ENCODE results near the gene YY1. TPM values are rescaled to one million over a fixed set of nuclear protein-coding genes. Genes with fewer than 3 reads are reported as not detected.

The YY1 gene
- total RNA-seq, 1 donor from 2014 or later = 70.0 TPM

DNA sequence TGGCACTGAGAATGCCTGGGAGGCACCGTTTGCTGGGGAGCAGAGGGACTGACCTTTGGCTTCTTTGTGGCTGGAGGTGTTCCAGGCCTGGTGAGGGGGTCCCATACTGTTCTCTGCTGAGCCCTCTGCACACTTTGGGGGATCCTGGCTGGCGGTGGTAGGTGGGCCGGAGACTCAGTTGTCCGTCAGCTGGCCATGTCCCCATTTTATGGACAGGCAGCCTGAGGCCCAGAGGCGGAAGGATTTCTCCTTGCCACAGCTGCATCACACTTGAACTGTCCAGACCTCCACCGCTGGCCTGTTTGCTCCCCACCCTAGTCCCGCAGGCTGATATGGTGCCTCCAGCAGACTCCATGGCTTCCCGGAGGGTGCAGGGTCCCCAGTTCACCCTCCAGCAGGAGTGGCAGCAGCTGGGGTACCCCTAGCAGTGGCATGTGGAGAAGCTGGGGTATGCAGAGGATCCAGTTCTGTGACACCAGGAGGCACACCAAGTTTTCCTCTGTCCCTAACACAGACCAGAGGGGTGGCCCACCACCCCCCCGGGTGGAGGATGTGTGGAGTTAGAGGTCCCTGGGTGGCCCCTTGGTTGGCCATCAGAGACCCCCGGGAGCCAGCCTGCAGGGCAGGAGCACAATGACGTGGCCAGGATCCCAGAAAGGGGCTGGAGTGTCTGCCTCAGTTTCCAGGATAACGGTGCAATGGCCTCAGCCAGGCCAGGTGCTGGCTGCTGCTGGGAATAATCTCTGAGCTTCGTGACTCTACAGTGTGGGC lies 52.5 kb downstream of the YY1 start:
- Mint-ChIP-seq H3K36me3 (ENCODE audit: low read depth) (peaks cover 2% of the 10 kb centered on the region), H3K9me3 (ENCODE audit: low read depth) (no peaks in the 10 kb centered on the region), H3K4me3 (ENCODE audit: unreplicated experiment) (no peak overlapping the region), H3K4me1 (ENCODE audit: low read depth) (peaks cover 10% of the 10 kb centered on the region), H3K27ac (ENCODE audit: unreplicated experiment) (no peak overlapping the region), H3K27me3 (ENCODE audit: low read depth) (no peaks in the 10 kb centered on the region)
- peak; percentile 82 for DNase-seq (ENCODE audit: low spot score)
- TF ChIP-seq, protein P1, sequence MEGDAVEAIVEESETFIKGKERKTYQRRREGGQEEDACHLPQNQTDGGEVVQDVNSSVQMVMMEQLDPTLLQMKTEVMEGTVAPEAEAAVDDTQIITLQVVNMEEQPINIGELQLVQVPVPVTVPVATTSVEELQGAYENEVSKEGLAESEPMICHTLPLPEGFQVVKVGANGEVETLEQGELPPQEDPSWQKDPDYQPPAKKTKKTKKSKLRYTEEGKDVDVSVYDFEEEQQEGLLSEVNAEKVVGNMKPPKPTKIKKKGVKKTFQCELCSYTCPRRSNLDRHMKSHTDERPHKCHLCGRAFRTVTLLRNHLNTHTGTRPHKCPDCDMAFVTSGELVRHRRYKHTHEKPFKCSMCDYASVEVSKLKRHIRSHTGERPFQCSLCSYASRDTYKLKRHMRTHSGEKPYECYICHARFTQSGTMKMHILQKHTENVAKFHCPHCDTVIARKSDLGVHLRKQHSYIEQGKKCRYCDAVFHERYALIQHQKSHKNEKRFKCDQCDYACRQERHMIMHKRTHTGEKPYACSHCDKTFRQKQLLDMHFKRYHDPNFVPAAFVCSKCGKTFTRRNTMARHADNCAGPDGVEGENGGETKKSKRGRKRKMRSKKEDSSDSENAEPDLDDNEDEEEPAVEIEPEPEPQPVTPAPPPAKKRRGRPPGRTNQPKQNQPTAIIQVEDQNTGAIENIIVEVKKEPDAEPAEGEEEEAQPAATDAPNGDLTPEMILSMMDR (IDR thresholded peaks at IDR 0.05) = no peak

DNA sequence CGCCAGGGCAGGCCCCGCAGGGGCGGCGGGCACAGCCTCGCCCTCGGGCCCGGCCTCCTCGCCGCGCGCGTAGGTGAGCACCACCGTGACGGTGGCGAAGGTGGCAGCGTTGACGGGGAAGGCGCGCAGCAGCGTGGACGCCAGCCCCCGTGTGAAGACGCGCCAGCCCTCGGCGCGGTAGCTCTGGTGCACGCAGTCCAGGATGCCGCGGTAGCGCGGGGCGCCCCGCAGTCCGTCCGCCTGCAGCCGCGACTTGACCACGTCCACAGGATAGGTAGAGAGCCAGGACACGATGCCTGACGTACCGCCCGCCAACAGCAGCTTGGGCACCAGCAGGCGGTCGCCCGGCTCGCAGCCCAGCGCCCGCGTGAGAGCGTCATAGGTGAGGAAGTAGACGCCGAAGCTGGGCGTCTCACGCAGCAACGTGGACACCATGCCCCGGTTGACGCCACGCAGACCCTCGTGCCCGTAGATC lies 53.4 kb downstream of the YY1 start:
- TF ChIP-seq, protein P1 (IDR thresholded peaks at IDR 0.05) = no peak
- H3K4me3 Mint-ChIP-seq (ENCODE audit: unreplicated experiment) = no peak overlapping the region
- no peaks in the 10 kb centered on the region for H3K9me3 Mint-ChIP-seq (ENCODE audit: low read depth)
- peaks cover 14% of the 10 kb centered on the region for H3K4me1 Mint-ChIP-seq (ENCODE audit: low read depth)
- H3K36me3 Mint-ChIP-seq (ENCODE audit: low read depth) = peaks cover 2% of the 10 kb centered on the region
- H3K27ac Mint-ChIP-seq (ENCODE audit: unreplicated experiment) = no peak overlapping the region
- peak; percentile 94 for DNase-seq (ENCODE audit: low spot score)
- H3K27me3 Mint-ChIP-seq (ENCODE audit: low read depth) = no peaks in the 10 kb centered on the region

- Mint-ChIP-seq H3K36me3 (ENCODE audit: low read depth) (peaks cover 2% of the 10 kb centered on the region), H3K4me1 (ENCODE audit: low read depth) (peaks cover 18% of the 10 kb centered on the region), H3K9me3 (ENCODE audit: low read depth) (no peaks in the 10 kb centered on the region), H3K4me3 (ENCODE audit: unreplicated experiment) (no peak overlapping the region), H3K27me3 (ENCODE audit: low read depth) (no peaks in the 10 kb centered on the region), H3K27ac (ENCODE audit: unreplicated experiment) (no peak overlapping the region)
- TF ChIP-seq, protein P1 (IDR thresholded peaks at IDR 0.05) = no peak
- DNase-seq (ENCODE audit: low spot score) = no peak
Measured at GRCh38 chr14:100292776-100293461, 54.0 kb downstream of the YY1 start.

- no peak overlapping the region for H3K27ac Mint-ChIP-seq (ENCODE audit: unreplicated experiment)
- H3K9me3 Mint-ChIP-seq (ENCODE audit: low read depth) = no peaks in the 10 kb centered on the region
- peak; percentile 54 for DNase-seq (ENCODE audit: low spot score)
- H3K4me1 Mint-ChIP-seq (ENCODE audit: low read depth) = peaks cover 17% of the 10 kb centered on the region
- H3K4me3 Mint-ChIP-seq (ENCODE audit: unreplicated experiment) = no peak overlapping the region
- TF ChIP-seq, protein P1 (IDR thresholded peaks at IDR 0.05) = no peak
- H3K36me3 Mint-ChIP-seq (ENCODE audit: low read depth) = peaks cover 3% of the 10 kb centered on the region
- H3K27me3 Mint-ChIP-seq (ENCODE audit: low read depth) = no peaks in the 10 kb centered on the region
Measured at GRCh38 chr14:100293497-100294212, 54.7 kb downstream of the YY1 start.

All from chondrocyte (in vitro differentiated cells).